NCI-H187 (cell line): ENCODE data around the gene SEMA3C.

Experiments used
- DNase-seq, 2 experiments: peaks; one replicate each; lab custom pipeline; 2025; lab: John Stamatoyannopoulos, UW

SEMA3C gene

DNA sequence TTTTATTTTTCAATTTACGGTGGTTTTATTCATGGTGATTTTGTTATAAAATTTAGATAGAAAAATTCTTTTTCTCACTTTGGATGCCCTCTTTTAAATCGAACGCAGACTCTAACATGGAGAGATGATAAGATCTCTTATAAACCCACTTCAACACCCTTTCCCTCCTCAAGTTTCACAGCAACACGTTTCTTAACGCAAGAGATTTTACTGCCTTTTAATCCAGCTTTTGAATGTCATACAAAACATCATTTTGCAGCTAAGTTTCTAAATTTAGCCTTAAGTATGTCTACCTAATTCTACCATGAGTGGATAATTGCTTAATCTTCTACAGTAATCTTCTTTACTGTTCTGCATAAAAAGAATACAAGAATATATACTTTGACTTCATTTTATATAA lies 70.0 kb downstream of the SEMA3C start:
- peak in 1 of 2 experiments; percentile 13 for DNase-seq

DNA sequence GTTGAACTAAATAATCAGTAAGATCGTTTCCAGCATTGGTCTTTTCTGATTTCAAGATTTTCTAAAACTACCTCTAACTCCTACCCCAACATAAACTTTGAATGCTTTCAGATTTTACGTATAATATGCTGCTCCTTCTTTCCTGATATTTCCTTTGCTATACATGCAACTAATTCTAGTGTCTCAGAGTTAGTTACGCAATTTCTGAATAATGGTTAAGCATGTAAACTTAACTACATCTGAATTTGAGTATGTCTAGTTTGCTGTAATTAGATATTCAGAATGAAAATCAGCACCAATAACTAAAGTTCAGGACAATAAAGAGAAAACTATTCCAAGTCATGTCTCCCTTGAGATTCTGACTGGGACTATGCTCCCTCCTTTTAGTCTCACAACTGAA lies 71.0 kb downstream of the SEMA3C start:
- no peak for DNase-seq

DNA sequence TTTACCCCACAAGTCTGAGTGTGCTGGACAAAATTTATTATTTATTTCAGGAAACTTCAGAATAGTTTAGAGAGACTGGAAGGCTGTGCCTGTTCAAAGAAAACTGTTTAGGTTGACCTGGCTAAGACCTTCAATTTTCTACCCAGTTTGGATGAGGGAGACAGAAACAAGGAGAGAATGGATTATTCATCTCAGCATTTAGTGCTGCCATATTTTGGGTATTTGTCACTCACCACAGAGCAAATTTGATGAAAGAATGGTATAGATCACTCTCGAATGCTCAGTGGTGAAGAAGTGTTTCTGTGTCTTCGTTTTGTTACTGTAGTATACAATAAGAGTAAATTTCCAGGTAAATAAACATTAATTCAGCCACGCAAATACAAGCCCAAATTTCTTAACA lies 71.8 kb downstream of the SEMA3C start:
- no peak for DNase-seq

GRCh38 chr7:80844916-80845315 lies 73.9 kb downstream of the SEMA3C start:
- no peak for DNase-seq

DNA sequence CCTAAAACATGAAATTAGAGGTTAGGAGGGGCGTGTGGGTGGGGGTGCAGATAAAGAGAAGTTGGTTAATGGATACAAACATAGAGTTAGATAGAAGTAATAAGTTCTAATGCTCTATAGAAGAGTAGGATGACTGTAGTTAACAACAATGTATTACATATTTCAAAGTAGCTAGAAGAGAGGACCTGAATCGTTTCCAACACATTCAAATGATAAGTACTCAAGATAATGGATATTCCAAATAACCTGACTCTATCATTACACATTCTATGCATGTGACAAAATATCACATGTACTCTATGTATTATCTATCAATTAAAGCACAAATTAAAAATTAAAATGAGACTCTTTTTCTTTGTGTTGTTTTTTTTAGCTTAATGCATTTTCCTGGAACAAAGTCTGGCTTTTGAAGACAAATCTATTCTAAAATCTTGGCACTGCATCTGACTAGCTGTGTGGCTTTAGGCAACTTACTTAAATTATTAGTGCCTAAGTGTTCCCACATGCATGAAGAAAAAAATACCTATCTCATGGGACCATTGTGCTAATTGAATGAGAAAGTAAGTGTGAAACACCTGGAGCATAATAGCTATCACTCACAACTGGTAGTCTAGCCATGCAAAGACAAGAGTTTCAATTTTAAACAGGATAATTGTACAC lies 75.7 kb downstream of the SEMA3C start:
- DNase-seq, result no peak

- no peak for DNase-seq
These were observed 76.6 kb downstream of the SEMA3C start for GRCh38 chr7:80842022-80842790.

DNA sequence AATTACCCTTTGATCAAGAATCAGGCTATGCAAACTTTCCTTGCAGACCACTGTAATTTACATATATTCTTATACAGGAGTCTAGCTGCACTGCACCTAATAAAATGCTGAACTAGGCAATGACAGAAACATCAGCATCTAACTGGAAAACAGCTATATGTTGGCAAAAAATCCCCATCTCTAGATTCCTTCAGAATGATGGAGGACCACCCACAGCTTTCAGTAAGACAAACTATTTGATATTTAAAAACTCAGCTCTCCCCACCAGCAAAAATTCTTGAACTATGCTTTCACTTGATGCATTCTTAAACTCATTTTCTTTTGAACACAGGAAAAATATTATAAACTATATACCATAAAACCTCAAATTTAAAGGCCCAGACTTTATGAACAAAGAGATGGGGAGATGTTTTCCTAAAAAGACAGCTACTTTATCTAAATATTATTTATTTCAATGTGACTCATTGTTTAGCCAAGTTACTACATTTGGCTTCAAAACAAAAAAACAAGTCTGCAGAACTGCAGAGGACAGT lies 77.4 kb downstream of the SEMA3C start:
- DNase-seq, result no peak

DNA sequence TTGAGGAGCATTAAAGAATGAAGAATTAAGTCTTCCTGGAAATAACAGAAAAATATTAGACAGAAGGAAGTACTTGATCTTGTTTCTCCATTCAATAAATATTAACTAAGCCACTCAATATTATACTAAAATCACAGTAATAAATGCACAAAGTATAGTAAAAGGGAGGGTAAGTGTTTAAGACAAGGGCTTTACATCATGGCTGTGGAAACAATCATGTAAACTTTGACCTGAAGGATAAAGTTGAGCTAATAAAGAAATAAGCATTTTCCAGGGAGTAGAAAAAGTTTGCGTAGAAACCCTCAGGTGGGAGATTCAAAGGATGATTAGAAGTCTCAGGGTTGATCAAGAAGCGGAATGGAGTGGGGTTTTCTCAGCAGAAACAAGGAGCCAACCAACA lies 78.2 kb downstream of the SEMA3C start:
- no peak for DNase-seq

DNA sequence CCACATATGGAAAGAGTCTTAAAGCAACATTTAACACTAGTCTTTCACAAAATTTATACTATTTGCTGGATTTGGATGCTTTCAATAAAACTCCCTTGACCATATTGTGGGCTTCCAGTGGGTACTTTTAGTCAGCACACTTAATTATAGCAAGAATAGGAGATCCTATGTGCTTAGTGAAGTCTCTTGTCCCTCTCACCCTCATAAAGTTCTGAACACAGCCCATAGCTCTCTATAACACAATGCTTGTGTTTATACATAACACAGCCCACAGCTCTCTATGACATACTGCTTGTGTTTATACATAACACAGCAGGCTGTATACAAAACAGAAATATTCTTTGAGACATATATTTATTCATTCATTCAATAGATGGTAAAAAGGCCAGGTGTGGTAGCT lies 79.0 kb downstream of the SEMA3C start:
- no peak for DNase-seq

- no peak for DNase-seq
These were observed 80.2 kb downstream of the SEMA3C start for GRCh38 chr7:80838643-80839042.

DNA sequence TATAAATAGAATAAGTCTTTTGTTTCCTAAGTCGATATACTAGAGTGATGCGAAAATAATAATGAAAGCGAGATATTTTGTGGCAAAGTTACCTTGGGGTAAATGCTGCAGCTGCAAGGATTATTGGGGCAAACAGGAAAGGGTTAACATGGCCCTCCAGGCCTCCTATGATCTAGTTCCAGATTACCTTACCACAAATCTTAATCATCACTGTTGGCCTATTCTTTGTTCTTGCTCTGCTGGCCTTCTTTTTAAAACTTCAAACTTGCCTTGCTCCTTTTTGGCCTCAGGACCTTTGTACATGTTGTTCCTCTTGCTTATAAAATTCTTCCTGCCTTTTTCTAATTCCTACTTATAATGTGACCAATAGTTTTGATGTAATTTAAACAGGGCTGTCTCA lies 81.5 kb downstream of the SEMA3C start:
- no peak for DNase-seq

- no peak for DNase-seq
These were observed 83.6 kb downstream of the SEMA3C start for GRCh38 chr7:80835251-80835650.

- DNase-seq, result peak; percentile 39 to 58
These were observed 85.3 kb downstream of the SEMA3C start for GRCh38 chr7:80833289-80834268.

GRCh38 chr7:80832006-80832405 lies 86.8 kb downstream of the SEMA3C start:
- DNase-seq, result no peak

GRCh38 chr7:80830584-80831285 lies 88.1 kb downstream of the SEMA3C start:
- no peak for DNase-seq

GRCh38 chr7:80830010-80830409 lies 88.8 kb downstream of the SEMA3C start:
- no peak for DNase-seq

DNA sequence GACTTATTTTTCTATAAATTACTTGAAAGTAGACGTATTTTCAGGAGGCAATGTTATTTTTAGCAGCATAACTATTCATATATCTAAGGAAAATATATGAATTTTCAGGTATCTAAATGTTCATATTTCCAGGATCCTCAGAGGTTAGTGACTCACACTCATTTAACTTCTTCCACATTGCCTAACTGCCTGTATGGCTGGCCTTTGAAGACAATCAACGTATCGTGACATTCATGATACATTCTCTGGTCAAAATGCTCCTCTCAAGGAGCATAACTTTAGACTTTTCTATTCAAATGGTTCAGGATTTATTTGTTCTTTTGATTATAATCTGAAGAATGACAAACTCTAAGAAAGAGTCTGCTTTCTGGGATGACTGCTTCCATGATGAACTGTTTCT lies 89.3 kb downstream of the SEMA3C start:
- no peak for DNase-seq

DNA sequence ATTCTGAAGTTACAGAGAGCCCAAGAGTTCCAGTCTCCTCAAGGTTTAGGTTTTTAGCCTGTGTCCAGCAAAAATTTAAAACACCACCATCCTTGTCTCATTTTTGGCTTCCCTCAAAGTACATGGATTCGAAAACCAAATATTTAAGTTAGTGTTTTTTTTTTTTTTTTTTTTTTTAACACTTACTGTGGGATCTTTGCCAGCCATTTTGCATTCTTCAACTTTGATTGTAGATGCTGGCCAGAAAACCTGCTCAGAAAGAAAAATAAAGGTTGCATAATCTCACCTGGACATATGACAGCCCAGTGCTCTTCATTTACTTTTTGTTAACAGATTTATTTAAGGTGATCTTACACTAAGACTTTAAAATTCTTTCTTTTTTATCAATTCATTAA lies 91.6 kb downstream of the SEMA3C start:
- no peak for DNase-seq

DNA sequence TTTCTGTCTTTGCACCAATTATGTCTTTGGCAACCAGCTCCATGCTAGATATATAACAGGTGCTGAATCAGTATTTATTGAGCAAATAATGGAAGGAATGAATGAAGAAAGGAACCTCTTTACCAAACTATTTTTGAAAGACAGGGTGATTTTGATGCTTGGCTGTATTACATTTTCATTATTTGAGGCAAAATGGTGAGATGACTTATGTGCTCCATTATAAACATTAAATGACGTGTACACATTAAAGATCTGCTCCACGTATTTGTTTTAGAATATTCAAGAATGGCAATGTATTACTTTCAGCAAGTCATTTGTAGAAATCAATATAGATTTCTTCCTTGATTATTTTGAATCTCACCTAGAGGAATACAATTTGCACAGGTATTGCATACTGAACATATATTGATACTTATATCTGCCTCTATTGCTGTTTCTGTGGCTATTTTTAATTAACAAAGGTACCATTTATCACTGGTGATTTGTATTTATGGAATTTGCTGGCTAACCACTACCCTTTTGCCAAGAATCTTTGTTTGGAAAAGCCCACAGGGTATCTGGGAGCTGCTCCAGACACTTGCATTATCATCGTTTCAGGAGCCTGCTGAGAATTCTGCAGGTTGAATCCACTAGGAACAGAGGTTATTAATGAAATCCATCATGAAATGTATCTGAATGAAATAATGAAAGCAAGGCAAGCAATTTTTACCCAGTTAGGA lies 92.2 kb downstream of the SEMA3C start:
- no peak for DNase-seq

DNA sequence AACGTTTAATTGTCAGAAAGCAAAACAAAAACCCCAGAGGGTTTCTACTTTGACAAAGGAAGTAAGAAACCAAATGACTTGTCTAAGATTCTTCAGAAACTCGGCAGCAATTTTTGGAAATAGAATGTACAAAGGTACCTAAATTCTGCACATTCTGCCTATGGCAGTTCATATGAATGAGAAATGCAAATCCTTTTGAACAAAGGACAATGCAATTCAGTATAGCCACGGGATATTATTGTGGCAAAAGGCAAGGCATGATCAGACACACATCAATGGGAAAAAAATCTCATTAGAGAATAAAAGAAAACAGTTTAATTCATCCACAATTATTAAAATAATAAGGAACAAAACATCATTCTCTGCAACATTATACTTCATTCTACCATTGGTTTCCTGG lies 93.4 kb downstream of the SEMA3C start:
- DNase-seq, result no peak

- no peak for DNase-seq
These were observed 94.6 kb downstream of the SEMA3C start for GRCh38 chr7:80824253-80824652.
